ENCODE results near the gene TMEM33. TPM values are rescaled to one million over a fixed set of nuclear protein-coding genes. Genes with fewer than 3 reads are reported as not detected.

The TMEM33 gene
- total RNA-seq, 1 donor from 2014 or later = 64.3 TPM

- no peak for DNase-seq (ENCODE audit: low spot score)
Measured at GRCh38 chr4:41939016-41939626, 3.9 kb downstream of the TMEM33 start.

GRCh38 chr4:41940834-41941233 is 5.6 kb downstream of the TMEM33 start:
- no peak for DNase-seq (ENCODE audit: low spot score)

GRCh38 chr4:41943506-41943905 is 8.3 kb downstream of the TMEM33 start:
- no peak for DNase-seq (ENCODE audit: low spot score)

GRCh38 chr4:41944089-41944488 is 8.9 kb downstream of the TMEM33 start:
- no peak for DNase-seq (ENCODE audit: low spot score)

- DNase-seq (ENCODE audit: low spot score) = no peak
Measured at GRCh38 chr4:41949531-41949930, 14.3 kb downstream of the TMEM33 start.

- DNase-seq (ENCODE audit: low spot score) = no peak
Measured at GRCh38 chr4:41957634-41958033, 22.4 kb downstream of the TMEM33 start.

- DNase-seq (ENCODE audit: low spot score) = no peak
Measured at GRCh38 chr4:41963105-41963504, 27.9 kb downstream of the TMEM33 start.

GRCh38 chr4:41964401-41964800 is 29.2 kb downstream of the TMEM33 start:
- DNase-seq (ENCODE audit: low spot score) = no peak

- no peak for DNase-seq (ENCODE audit: low spot score)
Measured at GRCh38 chr4:41967392-41967791, 32.2 kb downstream of the TMEM33 start.

- DNase-seq (ENCODE audit: low spot score) = no peak
Measured at GRCh38 chr4:41969671-41970070, 34.4 kb downstream of the TMEM33 start.

GRCh38 chr4:41975341-41975740 is 40.1 kb downstream of the TMEM33 start:
- no peak for DNase-seq (ENCODE audit: low spot score)

- DNase-seq (ENCODE audit: low spot score) = no peak
Measured at GRCh38 chr4:41976775-41977516, 41.7 kb downstream of the TMEM33 start.

- no peak for DNase-seq (ENCODE audit: low spot score)
Measured at GRCh38 chr4:41977709-41978108, 42.5 kb downstream of the TMEM33 start.

- no peak for DNase-seq (ENCODE audit: low spot score)
Measured at GRCh38 chr4:41981456-41981855, 46.2 kb downstream of the TMEM33 start, which contains the start of gene DCAF4L1. DCAF4L1 (plus strand) TSS chr4:41981756; CDS start chr4:41981793, 37 bp downstream.

- DNase-seq (ENCODE audit: low spot score) = no peak
Measured at GRCh38 chr4:41982716-41983115, 47.5 kb downstream of the TMEM33 start.

- DNase-seq (ENCODE audit: low spot score) = no peak
Measured at GRCh38 chr4:41985151-41985550, 49.9 kb downstream of the TMEM33 start.

- no peak for DNase-seq (ENCODE audit: low spot score)
Measured at GRCh38 chr4:41989994-41990364, 54.8 kb downstream of the TMEM33 start.

- DNase-seq (ENCODE audit: low spot score) = peak; percentile 96
Measured at GRCh38 chr4:41990365-41991111, 55.3 kb downstream of the TMEM33 start, which contains the start of gene SLC30A9. SLC30A9 (plus strand) TSS chr4:41990530; CDS start chr4:41990652, 122 bp downstream.

- DNase-seq (ENCODE audit: low spot score) = no peak
Measured at GRCh38 chr4:41991916-41992767, 56.9 kb downstream of the TMEM33 start.

- DNase-seq (ENCODE audit: low spot score) = no peak
Measured at GRCh38 chr4:41992967-41993857, 58.0 kb downstream of the TMEM33 start.
